ENCODE data around the gene AGBL1.

The AGBL1 gene

GRCh38 chr15:86042226-86042625, 37.4 kb upstream of the AGBL1 start:
- no peak for DNase-seq (ENCODE audit: low read depth, low spot score)
- H3K4me3 ChIP-seq (ENCODE audit: low read depth, low read length), result no peak overlapping the region
- in situ Hi-C loops (cut with HindIII; ENCODE audit: low sequenced_read_pairs), result no loop called here
- no peak for TF ChIP-seq CTCF (IDR thresholded peaks at IDR 0.05; ENCODE audit: low read depth, low read length)

- DNase-seq (ENCODE audit: low read depth, low spot score), result no peak
- H3K4me3 ChIP-seq (ENCODE audit: low read depth, low read length), result no peak overlapping the region
- in situ Hi-C loops (cut with HindIII; ENCODE audit: low sequenced_read_pairs), result no loop called here
- no peak for TF ChIP-seq CTCF (IDR thresholded peaks at IDR 0.05; ENCODE audit: low read depth, low read length)
Measured at GRCh38 chr15:86044981-86045380, 34.7 kb upstream of the AGBL1 start.

GRCh38 chr15:86054338-86054737, 25.3 kb upstream of the AGBL1 start:
- H3K4me3 ChIP-seq (ENCODE audit: low read depth, low read length), result no peak overlapping the region
- in situ Hi-C loops (cut with HindIII; ENCODE audit: low sequenced_read_pairs), result no loop called here
- no peak for TF ChIP-seq CTCF (IDR thresholded peaks at IDR 0.05; ENCODE audit: low read depth, low read length)
- no peak for DNase-seq (ENCODE audit: low read depth, low spot score)

- in situ Hi-C loops (cut with HindIII; ENCODE audit: low sequenced_read_pairs), result no loop called here
- H3K4me3 ChIP-seq (ENCODE audit: low read depth, low read length), result no peak overlapping the region
- DNase-seq (ENCODE audit: low read depth, low spot score), result no peak
- no peak for TF ChIP-seq CTCF (IDR thresholded peaks at IDR 0.05; ENCODE audit: low read depth, low read length)
Measured at GRCh38 chr15:86055688-86056087, 24.0 kb upstream of the AGBL1 start.

- DNase-seq (ENCODE audit: low read depth, low spot score), result no peak
- H3K4me3 ChIP-seq (ENCODE audit: low read depth, low read length), result no peak overlapping the region
- no peak for TF ChIP-seq CTCF (IDR thresholded peaks at IDR 0.05; ENCODE audit: low read depth, low read length)
- in situ Hi-C loops (cut with HindIII; ENCODE audit: low sequenced_read_pairs), result no loop called here
Measured at GRCh38 chr15:86059851-86060250, 19.8 kb upstream of the AGBL1 start.

GRCh38 chr15:86060674-86061073, 19.0 kb upstream of the AGBL1 start:
- no peak overlapping the region for H3K4me3 ChIP-seq (ENCODE audit: low read depth, low read length)
- no peak for DNase-seq (ENCODE audit: low read depth, low spot score)
- no peak for TF ChIP-seq CTCF (IDR thresholded peaks at IDR 0.05; ENCODE audit: low read depth, low read length)
- in situ Hi-C loops (cut with HindIII; ENCODE audit: low sequenced_read_pairs), result no loop called here

GRCh38 chr15:86061581-86061980, 18.1 kb upstream of the AGBL1 start:
- in situ Hi-C loops (cut with HindIII; ENCODE audit: low sequenced_read_pairs), result no loop called here
- H3K4me3 ChIP-seq (ENCODE audit: low read depth, low read length), result no peak overlapping the region
- DNase-seq (ENCODE audit: low read depth, low spot score), result no peak
- no peak for TF ChIP-seq CTCF (IDR thresholded peaks at IDR 0.05; ENCODE audit: low read depth, low read length)

All from astrocyte of the spinal cord (primary cell).